H9 (cell line): Measurements from ENCODE around the gene IL15RA. TPM values are rescaled to one million over a fixed set of nuclear protein-coding genes. Genes with fewer than 3 reads are reported as not detected.

Experiments
- DNase-seq: peaks from one replicate; pipeline ENCODE4 v3.0.0-alpha.2; 2017
- H2AFZ ChIP-seq: one replicate; pipeline ENCODE4 v1.6.1; 2013; ENCODE audit warnings: mild to moderate bottlenecking, low read length, control low read depth, moderate library complexity
- H2AK5ac ChIP-seq: 2 replicates; pipeline ENCODE4 v1.6.1; 2013; ENCODE audit warnings: low read length, control low read depth, mixed read lengths; ENCODE audit not compliant: insufficient read length
- H2BK120ac ChIP-seq: one replicate; pipeline ENCODE4 v1.6.1; 2013; ENCODE audit warnings: low read depth, mild to moderate bottlenecking, low read length, control low read depth, inconsistent platforms; ENCODE audit not compliant: poor library complexity, severe bottlenecking
- H2BK12ac ChIP-seq: 2 replicates; pipeline ENCODE4 v1.6.1; 2013; ENCODE audit warnings: low read length, control low read depth, mixed read lengths, low read depth; ENCODE audit not compliant: insufficient read length
- H2BK15ac ChIP-seq: 2 replicates; pipeline ENCODE4 v1.6.1; 2013; ENCODE audit warnings: low read depth, low read length, control low read depth
- H2BK20ac ChIP-seq: one replicate; pipeline ENCODE4 v1.6.1; 2013; ENCODE audit warnings: low read depth, mild to moderate bottlenecking, low read length, control low read depth, inconsistent platforms; ENCODE audit not compliant: poor library complexity, severe bottlenecking
- H2BK5ac ChIP-seq: 2 replicates; pipeline ENCODE4 v1.6.1; 2013; ENCODE audit warnings: low read length, control low read depth, mixed read lengths; ENCODE audit not compliant: insufficient read length
- H3K14ac ChIP-seq: 2 replicates; pipeline ENCODE4 v1.6.1; 2013; ENCODE audit warnings: low read length, control low read depth; ENCODE audit not compliant: insufficient read depth
- H3K18ac ChIP-seq: 2 replicates; pipeline ENCODE4 v1.6.1; 2013; ENCODE audit warnings: low read depth, mild to moderate bottlenecking, mixed read lengths, low read length, control low read depth; ENCODE audit not compliant: insufficient read length
- H3K23ac ChIP-seq: 2 replicates; pipeline ENCODE4 v1.6.1; 2013; ENCODE audit warnings: low read length, control low read depth, mixed read lengths, low read depth; ENCODE audit not compliant: insufficient read length
- H3K23me2 ChIP-seq: 2 replicates; pipeline ENCODE4 v1.6.1; 2013; ENCODE audit warnings: low read depth, mild to moderate bottlenecking, mixed read lengths, low read length, control low read depth; ENCODE audit not compliant: insufficient read length, poor library complexity, severe bottlenecking
- H3K27ac ChIP-seq: 2 replicates; pipeline ENCODE4 v1.5.1; 2013; ENCODE audit warnings: low read length, control low read depth, mixed read lengths, low read depth; ENCODE audit not compliant: insufficient read length
- H3K27me3 ChIP-seq: 2 replicates; pipeline ENCODE4 v1.6.1; 2013; ENCODE audit warnings: low read length, control low read depth, inconsistent platforms; ENCODE audit not compliant: insufficient read depth
- H3K4ac ChIP-seq: 2 replicates; pipeline ENCODE4 v1.6.1; 2013; ENCODE audit warnings: low read depth, mild to moderate bottlenecking, control low read depth, inconsistent platforms, low read length, moderate library complexity
- H3K4me1 ChIP-seq: 2 replicates; pipeline ENCODE4 v1.6.1; 2013; ENCODE audit warnings: low read length, control low read depth, inconsistent platforms; ENCODE audit not compliant: insufficient read depth
- H3K4me2 ChIP-seq: 2 replicates; pipeline ENCODE4 v1.6.1; 2013; ENCODE audit warnings: low read length, control low read depth, mixed read lengths; ENCODE audit not compliant: insufficient read length, insufficient read depth
- H3K56ac ChIP-seq: 2 replicates; pipeline ENCODE4 v1.6.1; 2013; ENCODE audit warnings: low read depth, mild to moderate bottlenecking, mixed read lengths, low read length, control low read depth; ENCODE audit not compliant: insufficient read length
- H3K79me1 ChIP-seq: 2 replicates; pipeline ENCODE4 v1.6.1; 2013; ENCODE audit warnings: low read depth, mild to moderate bottlenecking, moderate library complexity, low read length, control low read depth, inconsistent platforms; ENCODE audit not compliant: insufficient read depth, poor library complexity, severe bottlenecking
- H3K79me2 ChIP-seq: 2 replicates; pipeline ENCODE4 v1.6.1; 2013; ENCODE audit warnings: low read length, control low read depth, inconsistent platforms; ENCODE audit not compliant: insufficient read depth
- H3K9ac ChIP-seq: 2 replicates; pipeline ENCODE4 v1.6.1; 2013; ENCODE audit warnings: low read length, control low read depth, mixed read lengths; ENCODE audit not compliant: insufficient read length; ENCODE audit errors: extremely low read depth
- H3K9me3 ChIP-seq: one replicate; pipeline ENCODE4 v1.6.1; 2013; ENCODE audit warnings: low read depth, low read length, inconsistent platforms; ENCODE audit not compliant: control insufficient read depth
- H3T11ph ChIP-seq: one replicate; pipeline ENCODE4 v1.6.1; 2013; ENCODE audit warnings: mild to moderate bottlenecking, low read length, control low read depth, inconsistent platforms
- H4K20me1 ChIP-seq: one replicate; pipeline ENCODE4 v1.6.1; 2013; ENCODE audit not compliant: control insufficient read depth, insufficient read length, insufficient read depth
- H4K5ac ChIP-seq: 2 replicates; pipeline ENCODE4 v1.6.1; 2013; ENCODE audit warnings: low read depth, mild to moderate bottlenecking, mixed read lengths, low read length, control low read depth; ENCODE audit not compliant: insufficient read length
- H4K8ac ChIP-seq: replicated peaks from 2 replicates; pipeline ENCODE4 v1.6.1; 2013; ENCODE audit warnings: low read length, control low read depth, mixed read lengths, low read depth; ENCODE audit not compliant: insufficient read length
- H4K91ac ChIP-seq: 2 replicates; pipeline ENCODE4 v1.6.1; 2013; ENCODE audit warnings: low read depth, mild to moderate bottlenecking, moderate library complexity, mixed read lengths, low read length, control low read depth; ENCODE audit not compliant: insufficient read length
- H3K27ac Mint-ChIP-seq, 3 experiments: 2 replicates in 2 of 3; 3 replicates in 1 of 3; pipeline ENCODE4 v1.8.0; 2020 to 2021; ENCODE audit warnings: mixed read lengths in 3 of 3, mild to moderate bottlenecking in 1 of 3, moderate library complexity in 1 of 3
- H3K27me3 Mint-ChIP-seq: 2 replicates; pipeline ENCODE4 v1.8.0; 2021; ENCODE audit warnings: low read depth, mild to moderate bottlenecking, moderate library complexity, mixed read lengths
- H3K36me3 Mint-ChIP-seq, 3 experiments: 2 replicates in 2 of 3; 3 replicates in 1 of 3; pipeline ENCODE4 v1.8.0; 2020 to 2021; ENCODE audit warnings: low read depth in 3 of 3, mixed read lengths in 3 of 3; ENCODE audit not compliant: insufficient read depth in 1 of 3
- H3K4me1 Mint-ChIP-seq, 2 experiments: 2 replicates each; pipeline ENCODE4 v1.8.0; 2020; ENCODE audit warnings: mixed read lengths in 2 of 2
- H3K4me3 Mint-ChIP-seq, 2 experiments: 2 replicates in 1 of 2; 3 replicates in 1 of 2; pipeline ENCODE4 v1.8.0; 2020 to 2021; ENCODE audit warnings: mild to moderate bottlenecking in 2 of 2, mixed read lengths in 2 of 2, moderate library complexity in 1 of 2
- H3K9me3 Mint-ChIP-seq, 2 experiments: 2 replicates in 1 of 2; 3 replicates in 1 of 2; pipeline ENCODE4 v1.8.0; 2020; ENCODE audit warnings: mild to moderate bottlenecking in 2 of 2, mixed read lengths in 2 of 2, moderate library complexity in 1 of 2
- CTCF ChIP-seq: fragments of 200-600 bp; sonication (generic); conservative IDR thresholded peaks from 3 replicates; pipeline ENCODE4 v1.8.0; 2021; ENCODE audit warnings: antibody characterized with exemption, mild to moderate bottlenecking
- WGBS: extraction: QIAGEN DNeasy Blood & Tissue Kit; methylation state at CpG from one replicate; pipeline ENCODE4 v1.1.7; 2013; ENCODE audit warnings: missing lambda C conversion rate, low lambda C conversion rate, mixed read lengths; ENCODE audit not compliant: insufficient read length; ENCODE audit errors: extremely low coverage; 5-methylcytosine and 5-hydroxymethylcytosine counted together
- total RNA-seq: library from RNA; stranded (reverse); gene quantifications from 2 replicates; pipeline ENCODE4 v1.2.1, GENCODE V29; 2021

The IL15RA gene
- total RNA-seq, 1 experiment from 2014 or later = 0.31 TPM

- H2BK20ac ChIP-seq = no peak overlapping the region
- no peak for TF ChIP-seq CTCF
- no peak overlapping the region for H3K23ac ChIP-seq
- no peak overlapping the region for H4K8ac ChIP-seq
- H3K23me2 ChIP-seq = no peaks in the 10 kb centered on the region
- H3K14ac ChIP-seq = no peak overlapping the region
- Mint-ChIP-seq H3K4me3 (no peak overlapping the region), H3K4me1 (peaks cover 14 to 33% of the 10 kb centered on the region in 2 experiments), H3K9me3 (peaks cover 18 to 26% of the 10 kb centered on the region in 2 experiments), H3K36me3 (peaks cover 0 to 18% (median 0%) of the 10 kb centered on the region in 3 experiments; a peak in 3 of 7 replicates), H3K27ac (peak overlapping the region in 1 of 3 experiments; percentile 23; a peak in 1 of 7 replicates), H3K27me3 (no peaks in the 10 kb centered on the region; the same call in 1 of the 2 replicates)
- H2BK5ac ChIP-seq = no peak overlapping the region
- H3K4ac ChIP-seq = no peak overlapping the region
- H3K9ac ChIP-seq = no peak overlapping the region
- DNase-seq = no peak
- H2AFZ ChIP-seq = no peak overlapping the region
- H2BK120ac ChIP-seq = no peak overlapping the region
- no peak overlapping the region for H4K5ac ChIP-seq
- no peaks in the 10 kb centered on the region for H3K27me3 ChIP-seq
- WGBS = no CpG with 5 or more reads among the region's 4 CpGs
- H4K20me1 ChIP-seq = no peaks in the 10 kb centered on the region
- H3K4me2 ChIP-seq = no peak overlapping the region
- H2BK12ac ChIP-seq = no peak overlapping the region
- no peak overlapping the region for H2AK5ac ChIP-seq
- no peak overlapping the region for H3K27ac ChIP-seq
- H3K9me3 ChIP-seq = no peaks in the 10 kb centered on the region
- H3K56ac ChIP-seq = no peak overlapping the region
- no peak overlapping the region for H2BK15ac ChIP-seq
- no peak overlapping the region for H4K91ac ChIP-seq
- H3K79me2 ChIP-seq = no peaks in the 10 kb centered on the region
- no peak overlapping the region for H3K18ac ChIP-seq
- peaks cover 3% of the 10 kb centered on the region for H3K4me1 ChIP-seq
- H3K79me1 ChIP-seq = no peaks in the 10 kb centered on the region
- H3T11ph ChIP-seq = no peak overlapping the region
Measured at GRCh38 chr10:5996696-5997095, 19.4 kb upstream of the IL15RA start.
